PC-3 (cell line): ENCODE data around the gene TCF21. TPM values are rescaled to one million over a fixed set of nuclear protein-coding genes. Genes with fewer than 3 reads are reported as not detected.

Experiments used
- ATAC-seq: fragments of 200-7000 bp; cut with Tn5 transposase; 2 replicates; pipeline ENCODE4 v1.9.1; 2020; ENCODE audit warnings: mild to moderate bottlenecking, moderate library complexity
- BruUV-seq: library from RNA; stranded (reverse); fragments of 400-500 nt; replicated peaks from 2 replicates; lab custom pipeline; 2021; lab: Mats Ljungman, UMichigan
- CTCF ChIA-PET: fragments of 300-600 bp; sonication (Branson Sonifier 250); formaldehyde crosslinking; loops from one replicate; lab custom pipeline; 2022; ENCODE audit warnings: antibody characterized with exemption; lab: Charles Lee
- POLR2A ChIA-PET: fragments of 300-600 bp; sonication (Branson Sonifier 250); formaldehyde crosslinking; loops from one replicate; lab custom pipeline; 2022; ENCODE audit warnings: antibody characterized with exemption; ENCODE audit not compliant: unreplicated experiment; lab: Charles Lee
- DNase-seq: peaks from one replicate; pipeline ENCODE4 v3.0.0-alpha.2; 2015
- H2AFZ ChIP-seq: fragments of 300-600 bp; sonication (generic); 2 replicates; pipeline ENCODE4 v1.6.0; 2016; ENCODE audit warnings: antibody characterized with exemption, low read length
- H3F3A ChIP-seq: fragments of 300-600 bp; sonication (generic); one replicate; pipeline ENCODE4 v1.6.0; 2017; ENCODE audit warnings: antibody characterized with exemption, low read length, control low read depth, mild to moderate bottlenecking; ENCODE audit not compliant: unreplicated experiment
- H3K27ac ChIP-seq: fragments of 300-600 bp; sonication (generic); 2 replicates; pipeline ENCODE4 v1.5.1; 2016; ENCODE audit warnings: mild to moderate bottlenecking, low read length
- H3K27me3 ChIP-seq: fragments of 300-600 bp; sonication (generic); 2 replicates; pipeline ENCODE4 v1.6.1; 2016; ENCODE audit warnings: low read length, mixed read lengths
- H3K36me3 ChIP-seq: fragments of 300-600 bp; sonication (generic); 2 replicates; pipeline ENCODE4 v1.6.1; 2016; ENCODE audit warnings: low read depth, mixed run types, low read length, mixed read lengths
- H3K4me1 ChIP-seq: fragments of 300-600 bp; sonication (generic); 2 replicates; pipeline ENCODE4 v1.5.1; 2016; ENCODE audit warnings: low read length; ENCODE audit not compliant: insufficient read depth
- H3K4me2 ChIP-seq: fragments of 300-600 bp; sonication (generic); 2 replicates; pipeline ENCODE4 v1.6.0; 2016; ENCODE audit warnings: low read length
- H3K4me3 ChIP-seq: fragments of 300-600 bp; sonication (generic); 2 replicates; pipeline ENCODE4 v1.5.1; 2016; ENCODE audit warnings: mild to moderate bottlenecking, low read length, mixed read lengths
- H3K79me2 ChIP-seq: fragments of 300-600 bp; sonication (generic); 2 replicates; pipeline ENCODE4 v1.6.1; 2017; ENCODE audit warnings: low read length, mixed read lengths
- H3K9ac ChIP-seq: fragments of 300-600 bp; sonication (generic); 2 replicates; pipeline ENCODE4 v1.6.0; 2016; ENCODE audit warnings: mild to moderate bottlenecking, low read length
- H3K9me2 ChIP-seq: fragments of 300-600 bp; sonication (generic); replicated peaks from 2 replicates; pipeline ENCODE4 v1.6.1; 2016; ENCODE audit warnings: mixed run types, low read length, mixed read lengths
- H3K9me3 ChIP-seq: fragments of 300-600 bp; sonication (generic); 2 replicates; pipeline ENCODE4 v1.6.1; 2016; ENCODE audit warnings: low read length, mixed read lengths
- H4K20me1 ChIP-seq: fragments of 300-600 bp; sonication (generic); 2 replicates; pipeline ENCODE4 v1.6.1; 2016; ENCODE audit warnings: low read length, mixed read lengths
- CTCF ChIP-seq: fragments of 300-600 bp; sonication (generic); conservative IDR thresholded peaks from 2 replicates; pipeline ENCODE4 v1.5.1; 2017; ENCODE audit warnings: antibody characterized with exemption, low read depth, mild to moderate bottlenecking, low read length
- EZH2 ChIP-seq: fragments of 300-600 bp; sonication (generic); IDR thresholded peaks from one replicate; pipeline ENCODE4 v1.6.1; 2017; ENCODE audit warnings: antibody characterized with exemption, mild to moderate bottlenecking, low read length; ENCODE audit not compliant: unreplicated experiment
- EZH2phosphoT487 ChIP-seq: fragments of 300-600 bp; sonication (generic); IDR thresholded peaks from 2 replicates; pipeline ENCODE4 v1.6.1; 2018; ENCODE audit warnings: mild to moderate bottlenecking, antibody characterized with exemption, low read length, borderline replicate concordance
- intact Hi-C: fragments of 100-400 bp; cut with micrococcal nuclease; formaldehyde crosslinking; loops from 2 replicates; pipeline ENCODE4 v1.9.0; 2023
- total RNA-seq: library from RNA; depleted of rRNA; stranded (reverse); fragments of >200 nt; gene quantifications from 2 replicates; pipeline ENCODE4 v1.2.3, GENCODE V29; 2014

The TCF21 gene
- total RNA-seq, 1 experiment from 2014 or later: not detected

DNA sequence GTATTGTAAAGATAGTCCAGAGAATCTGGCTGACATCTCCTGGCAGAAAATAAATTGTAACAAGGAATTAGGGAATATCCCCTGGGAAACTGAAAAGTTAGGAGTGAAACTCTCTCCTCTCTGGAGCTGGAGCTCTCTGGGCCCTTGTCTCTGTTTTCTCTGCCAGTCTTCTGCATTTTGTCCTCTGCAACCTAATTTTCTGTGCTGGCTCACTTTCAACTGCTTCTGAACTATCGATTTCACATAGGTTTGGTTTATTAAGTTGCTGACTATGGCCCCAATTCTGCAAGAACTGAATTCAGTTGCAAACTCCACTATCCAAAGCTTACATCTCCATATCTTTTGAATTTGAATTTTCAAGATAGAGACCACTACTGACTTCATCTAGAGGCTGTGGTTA lies 9.3 kb downstream of the TCF21 start:
- no peak overlapping the region for H3K4me3 ChIP-seq
- no peak for ATAC-seq

GRCh38 chr6:133899556-133899955 lies 10.6 kb downstream of the TCF21 start:
- Histone ChIP-seq H3F3A (no peaks in the 10 kb centered on the region), H3K9me3 (no peaks in the 10 kb centered on the region), H3K4me3 (no peak overlapping the region), H3K79me2 (no peaks in the 10 kb centered on the region), H3K9ac (no peak overlapping the region), H4K20me1 (no peaks in the 10 kb centered on the region), H3K36me3 (no peaks in the 10 kb centered on the region), H2AFZ (no peak overlapping the region), H3K4me2 (no peak overlapping the region), H3K9me2 (no peaks in the 10 kb centered on the region), H3K4me1 (no peaks in the 10 kb centered on the region), H3K27me3 (peaks cover 20% of the 10 kb centered on the region), H3K27ac (no peak overlapping the region)
- DNase-seq (no peak), ATAC-seq (no peak)
- intact Hi-C loops: no loop called here
- TF ChIP-seq CTCF: no peak
- no peak for TF ChIP-seq EZH2phosphoT487
- no peak for TF ChIP-seq EZH2
- ChIA-PET POLR2A (no interaction called here), CTCF (no interaction called here)
- BruUV-seq: no TSS peak

More for the DNA sequence above, 9.3 kb downstream of the TCF21 start:
- CTCF ChIA-PET: no interaction called here
- no peak overlapping the region for H3K4me2 ChIP-seq
- H3K4me1 ChIP-seq: no peaks in the 10 kb centered on the region
- H3F3A ChIP-seq: no peaks in the 10 kb centered on the region
- H4K20me1 ChIP-seq: no peaks in the 10 kb centered on the region
- H3K9me3 ChIP-seq: no peaks in the 10 kb centered on the region
- H3K9me2 ChIP-seq: no peaks in the 10 kb centered on the region
- POLR2A ChIA-PET: no interaction called here
- no peaks in the 10 kb centered on the region for H3K79me2 ChIP-seq
- H3K27ac ChIP-seq: no peak overlapping the region
- no peak overlapping the region for H2AFZ ChIP-seq
- no peak for DNase-seq
- intact Hi-C loops: no loop called here
- no peak overlapping the region for H3K9ac ChIP-seq
- no TSS peak for BruUV-seq
- peaks cover 31% of the 10 kb centered on the region for H3K27me3 ChIP-seq
- no peaks in the 10 kb centered on the region for H3K36me3 ChIP-seq
- no peak for TF ChIP-seq EZH2
- TF ChIP-seq EZH2phosphoT487: no peak
- TF ChIP-seq CTCF: no peak

DNA sequence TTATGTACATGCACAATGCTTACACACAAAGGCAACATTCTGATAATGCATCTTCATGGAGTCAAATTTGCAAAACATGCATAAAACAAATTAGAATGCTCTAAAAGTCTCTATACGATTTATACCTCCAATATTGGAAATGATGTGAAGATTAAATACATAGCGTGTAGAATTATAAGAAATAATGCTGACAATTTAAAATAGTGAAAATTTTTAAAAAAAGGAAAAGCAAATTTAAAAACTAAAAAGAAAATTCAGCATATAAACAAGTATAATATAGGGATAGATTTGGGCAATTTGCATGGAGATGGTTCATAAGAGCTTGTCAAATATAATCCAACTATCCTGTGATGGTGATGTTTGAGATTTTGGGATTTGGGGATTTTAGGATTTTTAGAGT lies 14.9 kb downstream of the TCF21 start:
- H3K36me3 ChIP-seq: no peaks in the 10 kb centered on the region
- H3F3A ChIP-seq: no peaks in the 10 kb centered on the region
- ChIA-PET CTCF (interaction anchor here (0.5 kb wide), 1 partner anchor 158 kb away, joined by 8 read pairs; no protein-coding TSS in a partner anchor), POLR2A (no interaction called here)
- H2AFZ ChIP-seq: no peak overlapping the region
- H3K4me3 ChIP-seq: no peak overlapping the region
- H3K9me3 ChIP-seq: no peaks in the 10 kb centered on the region
- ATAC-seq (no peak), DNase-seq (no peak)
- no peak for TF ChIP-seq EZH2
- no peak for TF ChIP-seq CTCF
- TF ChIP-seq EZH2phosphoT487: no peak
- H4K20me1 ChIP-seq: no peaks in the 10 kb centered on the region
- peaks cover 7% of the 10 kb centered on the region; the same call in 1 of the 2 replicates for H3K27me3 ChIP-seq
- H3K4me1 ChIP-seq: no peaks in the 10 kb centered on the region
- BruUV-seq: no TSS peak
- intact Hi-C loops: no loop called here
- no peak overlapping the region for H3K27ac ChIP-seq
- no peaks in the 10 kb centered on the region for H3K9me2 ChIP-seq
- H3K9ac ChIP-seq: no peak overlapping the region
- H3K4me2 ChIP-seq: no peak overlapping the region
- H3K79me2 ChIP-seq: no peaks in the 10 kb centered on the region
